ENCODE results near the gene MAP2K3.
"Not testable (repeated sequence)": the region's sequence is repeated elsewhere in the genome, so short reads cannot be mapped to it uniquely, and the experiment has no call there.

The MAP2K3 gene

DNA sequence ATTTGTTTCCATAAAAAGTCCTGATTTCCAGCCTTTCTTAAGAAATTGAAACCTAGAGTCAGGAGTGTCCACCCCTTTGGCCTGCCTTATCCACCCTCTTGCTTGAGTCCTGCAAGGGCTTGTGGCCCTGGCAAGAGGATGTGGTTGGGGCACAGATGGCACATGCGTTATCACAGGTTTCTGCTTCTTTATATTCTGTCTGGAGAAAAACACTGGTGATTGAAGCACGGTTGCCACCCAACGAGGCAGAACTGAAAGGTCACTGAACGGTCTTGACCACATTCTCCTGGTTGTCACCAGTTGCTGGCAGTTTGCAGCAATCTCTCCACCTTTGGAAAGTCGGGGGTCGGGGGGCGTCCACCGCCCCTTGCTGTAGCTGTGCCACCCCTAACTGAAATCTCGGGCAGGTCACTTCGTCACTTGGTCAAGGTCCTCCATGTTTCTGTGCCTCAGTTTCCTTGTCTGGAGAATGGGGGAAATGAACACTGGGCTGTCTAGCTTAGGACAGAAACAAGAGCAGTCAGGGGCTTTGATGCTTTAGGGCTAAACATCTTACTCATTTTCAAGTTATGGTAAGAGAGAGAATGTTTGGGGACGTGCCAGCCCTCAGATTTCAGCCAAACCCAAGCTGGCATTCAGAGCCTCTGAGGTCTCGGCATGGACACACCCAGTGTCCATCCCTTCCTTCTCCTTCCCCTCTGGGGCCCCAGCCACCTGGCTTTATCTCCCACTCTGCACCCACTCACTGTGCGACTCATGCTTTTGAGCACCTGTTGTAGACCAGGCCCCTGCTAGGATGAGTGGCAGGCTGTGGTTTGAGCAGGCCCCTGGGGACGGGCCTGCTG is 63.8 kb downstream of the MAP2K3 start:
- DNase-seq: not testable (repeated sequence)

GRCh38 chr17:21348926-21349261 is 64.4 kb downstream of the MAP2K3 start:
- not testable (repeated sequence) for DNase-seq

GRCh38 chr17:21349358-21350050 is 65.0 kb downstream of the MAP2K3 start:
- not testable (repeated sequence) for DNase-seq

GRCh38 chr17:21350495-21350894 is 66.0 kb downstream of the MAP2K3 start:
- DNase-seq: not testable (repeated sequence)

DNA sequence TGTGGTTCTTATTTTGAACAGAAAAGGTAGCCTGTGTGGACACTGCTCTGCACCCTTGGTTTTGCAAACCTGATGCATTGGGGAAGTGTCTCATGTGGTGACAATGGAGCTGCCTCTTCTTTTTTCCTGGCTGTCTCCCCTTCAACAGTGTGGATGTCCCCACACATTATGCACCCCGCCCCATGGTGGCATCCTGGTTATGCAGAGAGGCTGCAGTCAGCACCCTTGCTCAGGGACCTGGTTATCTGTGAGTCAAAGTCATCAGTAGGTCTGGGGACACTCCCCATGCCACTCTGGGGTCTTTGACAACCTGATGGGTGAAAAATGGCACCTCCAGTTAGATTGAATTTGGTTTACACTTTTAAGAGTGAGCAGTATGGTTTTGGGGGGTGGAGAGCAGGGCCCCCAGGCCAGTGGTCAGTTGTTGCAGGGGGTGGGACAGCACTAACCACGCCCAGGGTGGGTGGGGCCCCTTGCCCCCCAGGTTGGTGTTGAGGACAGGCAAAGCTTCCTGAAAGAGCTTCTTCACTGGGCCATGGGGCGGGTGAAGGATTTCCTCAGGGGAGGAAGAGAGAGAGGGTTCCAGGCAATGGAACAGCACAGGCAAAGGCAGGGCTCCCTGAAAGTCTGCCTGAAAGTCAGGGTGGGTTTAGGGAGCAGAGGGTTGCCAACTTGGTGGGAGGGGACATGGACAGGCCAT is 67.0 kb downstream of the MAP2K3 start:
- no peak for DNase-seq

- DNase-seq: no peak
Measured at GRCh38 chr17:21352221-21352980, 67.9 kb downstream of the MAP2K3 start.

GRCh38 chr17:21352981-21353265 is 68.4 kb downstream of the MAP2K3 start:
- no peak for DNase-seq

GRCh38 chr17:21353326-21354010 is 69.0 kb downstream of the MAP2K3 start:
- DNase-seq: no peak

DNA sequence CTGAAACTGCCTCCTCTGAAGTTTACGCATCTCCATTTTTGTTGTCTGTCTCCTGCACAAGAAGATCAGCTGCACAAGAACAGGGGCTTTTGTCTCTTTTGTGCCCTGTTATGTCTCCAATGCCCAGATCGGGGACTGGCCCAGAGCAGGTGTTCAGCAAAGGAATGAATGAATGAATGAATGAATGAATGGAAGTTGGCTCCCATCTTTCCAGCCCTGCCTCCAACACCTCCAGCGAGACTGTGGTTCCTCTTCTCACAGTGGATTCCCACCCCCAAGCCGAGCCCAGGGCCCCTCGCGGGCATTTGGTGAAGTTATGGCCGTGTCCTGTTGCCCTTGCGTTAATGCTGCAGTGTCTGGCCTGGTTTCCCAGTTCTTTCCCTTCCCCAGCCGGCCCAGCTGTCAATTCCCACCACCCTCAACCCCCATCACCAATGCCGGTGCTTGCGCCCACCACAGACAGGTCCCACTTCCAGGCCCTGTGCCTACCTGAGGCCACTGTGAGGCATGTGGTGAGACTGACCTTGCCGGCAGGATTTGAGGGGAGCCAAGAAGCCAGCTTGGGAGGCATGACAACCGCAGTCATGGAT is 70.4 kb downstream of the MAP2K3 start:
- no peak for DNase-seq

- DNase-seq: no peak
Measured at GRCh38 chr17:21355586-21355985, 71.1 kb downstream of the MAP2K3 start.

DNA sequence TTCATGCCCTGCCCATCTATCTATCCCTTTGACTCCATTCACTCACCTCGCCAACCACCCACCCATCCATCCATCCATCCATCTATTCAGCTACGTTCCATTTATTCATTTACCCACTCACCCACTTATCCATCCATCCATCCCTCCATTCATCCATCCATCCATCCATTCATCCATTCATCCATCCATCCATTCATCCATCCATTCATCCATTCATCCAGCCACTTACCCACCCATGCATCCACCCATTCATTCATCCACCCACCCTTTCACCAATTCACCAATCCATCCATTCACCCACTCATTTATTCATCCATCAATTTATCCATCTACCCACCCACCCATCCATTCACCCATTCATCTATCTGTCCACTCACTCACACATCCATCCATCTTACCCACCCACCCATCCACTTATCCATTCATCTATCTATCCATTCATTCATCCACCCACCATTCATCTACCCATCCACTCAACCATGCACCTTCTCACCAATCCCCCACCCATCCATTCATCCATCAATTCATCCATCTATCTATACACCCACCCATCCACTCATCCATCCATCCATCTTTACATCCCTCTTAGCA is 72.1 kb downstream of the MAP2K3 start:
- DNase-seq: no peak

- DNase-seq: no peak
Measured at GRCh38 chr17:21357281-21357680, 72.8 kb downstream of the MAP2K3 start.

DNA sequence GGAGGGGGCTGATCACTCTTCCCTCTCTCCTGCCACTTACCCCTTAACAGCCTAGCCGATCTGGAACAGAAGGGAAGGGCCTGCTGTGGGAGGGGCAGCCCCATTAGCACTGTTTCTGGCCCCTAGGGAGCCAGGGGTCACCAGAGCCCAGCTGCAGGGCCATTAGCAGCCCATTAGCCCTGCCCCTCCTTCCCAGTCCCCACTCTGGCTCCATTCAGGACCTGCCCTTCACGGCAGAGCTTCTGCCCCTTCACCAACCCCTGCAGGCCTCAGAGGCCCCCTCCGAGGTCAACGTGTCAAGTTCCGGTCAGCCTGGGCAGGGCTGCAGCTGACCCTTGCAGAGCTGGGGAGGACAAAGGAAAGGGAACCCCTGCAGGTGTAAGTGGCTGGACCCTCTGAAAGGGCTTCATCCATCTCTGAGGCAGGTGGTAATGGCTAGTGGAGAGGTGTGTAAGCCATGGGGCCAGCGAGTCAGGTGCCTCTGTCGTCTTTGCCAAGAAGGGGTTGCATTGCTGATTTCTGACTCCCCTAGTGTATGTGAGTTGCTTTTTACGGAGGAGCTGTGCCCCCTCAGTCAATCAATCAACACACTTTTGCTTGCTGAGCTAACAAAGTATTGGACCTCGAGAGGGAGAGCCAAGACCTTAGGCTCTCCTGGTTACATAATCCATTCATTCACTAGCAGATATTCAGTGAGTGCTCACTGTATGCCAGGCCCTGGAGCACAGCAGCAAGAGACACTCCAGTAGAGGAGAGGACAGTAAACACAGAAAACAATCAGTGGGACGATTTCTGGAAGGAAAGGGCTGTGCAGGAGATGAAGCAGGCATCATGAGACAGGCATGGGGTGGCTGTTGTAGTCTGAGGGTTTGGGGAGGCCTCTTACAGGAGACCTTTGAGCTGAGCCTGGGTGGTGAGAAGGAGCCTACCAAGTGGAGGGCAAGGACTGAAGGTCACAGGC is 73.5 kb downstream of the MAP2K3 start:
- DNase-seq: no peak

DNA sequence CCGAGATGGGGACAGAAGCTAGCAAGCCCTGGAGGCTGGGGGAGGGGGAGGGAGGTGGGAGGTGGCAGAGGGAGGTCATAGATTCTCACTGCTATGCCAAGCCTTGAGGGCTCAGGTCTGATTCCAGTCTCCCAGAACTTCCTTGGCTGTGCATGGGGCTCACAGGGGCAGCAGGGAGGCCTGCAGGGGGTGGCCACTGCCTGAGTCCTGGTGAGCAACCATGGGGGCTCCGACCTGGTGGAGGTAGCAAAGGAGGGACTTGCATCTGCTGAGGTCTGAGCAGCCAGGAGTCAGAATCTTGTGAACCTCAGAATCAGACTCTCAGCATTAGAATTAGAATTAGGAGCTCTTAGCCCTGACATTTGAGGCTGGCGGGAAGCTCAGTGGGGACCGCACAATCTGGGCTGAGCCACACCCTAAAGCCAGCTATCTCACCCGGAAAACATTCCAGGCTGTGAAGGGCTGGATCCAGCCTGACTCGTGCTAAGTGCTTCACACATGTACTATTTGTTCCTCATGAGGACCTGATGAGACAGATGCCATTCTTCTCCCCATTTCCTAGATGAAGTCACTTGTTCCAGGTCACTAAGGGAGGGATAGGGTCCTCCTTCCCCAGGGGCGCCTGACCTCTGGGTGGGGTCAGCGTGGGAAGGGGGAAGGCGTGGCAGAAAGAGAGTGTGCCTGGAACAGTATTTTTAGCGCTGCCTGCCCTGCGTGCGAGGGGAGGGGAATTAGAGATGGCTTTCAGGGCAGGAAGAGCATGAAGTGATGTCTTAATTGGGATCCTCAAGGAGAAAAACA is 74.4 kb downstream of the MAP2K3 start:
- no peak for DNase-seq

GRCh38 chr17:21359483-21359840 is 75.0 kb downstream of the MAP2K3 start:
- no peak for DNase-seq

DNA sequence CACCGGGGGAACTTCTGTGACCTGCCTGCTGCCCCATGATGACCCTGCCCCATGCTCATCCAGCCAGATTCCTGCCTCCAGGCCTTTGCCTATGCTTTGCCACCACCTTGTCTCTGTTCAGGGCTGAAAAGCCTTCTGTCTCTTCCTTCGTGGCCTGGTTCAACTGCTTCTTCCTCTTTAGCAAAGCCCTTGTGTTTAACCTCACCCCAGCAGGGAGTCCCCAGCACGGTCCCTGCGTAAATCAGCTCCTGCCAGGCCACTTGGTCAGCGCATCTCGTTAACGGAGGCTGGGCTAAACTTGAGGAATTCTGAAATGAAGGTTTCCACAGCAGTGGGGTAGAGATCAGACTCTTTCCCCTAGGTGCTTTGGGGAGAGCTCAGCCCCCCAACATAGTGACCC is 75.5 kb downstream of the MAP2K3 start:
- no peak for DNase-seq

- DNase-seq: no peak
Measured at GRCh38 chr17:21361020-21361809, 76.7 kb downstream of the MAP2K3 start.
